PC-9 (cell line): ENCODE measurements around the gene CCDC71L. TPM values are rescaled to one million over a fixed set of nuclear protein-coding genes. Genes with fewer than 3 reads are reported as not detected.

ENCODE experiments used
- BruUV-seq: library from RNA; stranded (reverse); fragments of 400-500 nt; replicated peaks from 2 replicates; lab custom pipeline; 2021; lab: Mats Ljungman, UMichigan
- CTCF ChIA-PET: fragments of 300-600 bp; sonication (Branson Sonifier 250); formaldehyde crosslinking; loops from one replicate; lab custom pipeline; 2022; ENCODE audit warnings: antibody characterized with exemption; lab: Charles Lee
- POLR2A ChIA-PET: fragments of 300-600 bp; sonication (Branson Sonifier 250); formaldehyde crosslinking; loops from one replicate; lab custom pipeline; 2022; ENCODE audit warnings: antibody characterized with exemption; ENCODE audit not compliant: unreplicated experiment; lab: Charles Lee
- DNase-seq, 2 experiments: peaks; one replicate each; pipeline versions ENCODE4 v3.0.0 to v3.0.0-alpha.2; 2015 to 2022; ENCODE audit warnings: mixed read lengths in 1 of 2
- H2AFZ ChIP-seq: fragments of 200-600 bp; sonication (generic); 2 replicates; pipeline ENCODE4 v1.8.1; 2017; ENCODE audit warnings: antibody characterized with exemption
- H3F3A ChIP-seq: fragments of 200-600 bp; sonication (generic); 2 replicates; pipeline ENCODE4 v1.8.1; 2017; ENCODE audit warnings: antibody characterized with exemption, mild to moderate bottlenecking, low read depth; ENCODE audit not compliant: insufficient read depth
- H3K27ac ChIP-seq: fragments of 200-600 bp; sonication (generic); 2 replicates; pipeline ENCODE4 v1.6.1; 2016; ENCODE audit warnings: mixed run types
- H3K27me3 ChIP-seq: fragments of 200-600 bp; sonication (generic); 2 replicates; pipeline ENCODE4 v1.6.1; 2016; ENCODE audit warnings: low read depth, mixed run types; ENCODE audit not compliant: insufficient read depth
- H3K36me3 ChIP-seq: fragments of 200-600 bp; sonication (generic); 2 replicates; pipeline ENCODE4 v1.6.1; 2016; ENCODE audit warnings: low read depth, mixed run types
- H3K4me1 ChIP-seq: fragments of 200-600 bp; sonication (generic); replicated peaks from 2 replicates; pipeline ENCODE4 v1.6.1; 2016; ENCODE audit warnings: mixed run types; ENCODE audit not compliant: insufficient read depth
- H3K4me2 ChIP-seq: fragments of 200-600 bp; sonication (generic); 2 replicates; pipeline ENCODE4 v1.6.1; 2017; ENCODE audit warnings: mixed run types
- H3K4me3 ChIP-seq: fragments of 200-600 bp; sonication (generic); 2 replicates; pipeline ENCODE4 v1.6.1; 2016; ENCODE audit warnings: mixed run types
- H3K79me2 ChIP-seq: fragments of 200-600 bp; sonication (generic); 2 replicates; pipeline ENCODE4 v1.6.1; 2017; ENCODE audit warnings: low read depth, mixed run types
- H3K9me2 ChIP-seq: fragments of 200-600 bp; sonication (generic); 2 replicates; pipeline ENCODE4 v1.8.1; 2017; ENCODE audit warnings: mild to moderate bottlenecking; ENCODE audit not compliant: insufficient read depth
- H3K9me3 ChIP-seq: fragments of 200-600 bp; sonication (generic); 2 replicates; pipeline ENCODE4 v1.8.1; 2016; ENCODE audit warnings: low read depth; ENCODE audit not compliant: insufficient read depth
- H4K20me1 ChIP-seq: fragments of 200-600 bp; sonication (generic); 2 replicates; pipeline ENCODE4 v1.8.1; 2017; ENCODE audit not compliant: insufficient read depth
- CTCF ChIP-seq: fragments of 200-600 bp; sonication (generic); conservative IDR thresholded peaks from 2 replicates; pipeline ENCODE4 v1.6.1; 2017; ENCODE audit warnings: mixed run types, antibody characterized with exemption, mild to moderate bottlenecking, moderate library complexity
- EZH2 ChIP-seq: fragments of 200-600 bp; sonication (generic); IDR thresholded peaks from 2 replicates; pipeline ENCODE4 v1.8.0; 2017; ENCODE audit warnings: antibody characterized with exemption, low read depth
- intact Hi-C: fragments of 100-400 bp; cut with micrococcal nuclease; formaldehyde crosslinking; loops from one replicate; pipeline ENCODE4 v1.10.0; 2022; ENCODE audit not compliant: unreplicated experiment
- total RNA-seq: library from RNA; stranded (reverse); gene quantifications from 2 replicates; pipeline ENCODE4 v1.2.3, GENCODE V29; 2021

Gene CCDC71L
- total RNA-seq, 1 experiment from 2014 or later: 18.4 TPM

GRCh38 chr7:106639476-106640334 lies 21.3 kb downstream of the CCDC71L start:
- Histone ChIP-seq H3K9me3 (peaks cover 7% of the 10 kb centered on the region; the same call in 1 of the 2 replicates), H4K20me1 (no peaks in the 10 kb centered on the region), H3K4me1 (no peaks in the 10 kb centered on the region), H3K9me2 (no peaks in the 10 kb centered on the region), H2AFZ (no peak overlapping the region), H3K79me2 (no peaks in the 10 kb centered on the region), H3K27me3 (no peaks in the 10 kb centered on the region), H3K4me2 (no peak overlapping the region), H3K36me3 (no peaks in the 10 kb centered on the region), H3K27ac (no peak overlapping the region), H3F3A (no peaks in the 10 kb centered on the region), H3K4me3 (no peak overlapping the region)
- ChIA-PET CTCF (no interaction called here), POLR2A (interaction anchor here (0.6 to 0.7 kb wide), 2 partner anchors 26 to 65 kb away, joined by 3 to 4 read pairs; no protein-coding TSS in a partner anchor)
- no peak for TF ChIP-seq EZH2
- BruUV-seq: no TSS peak
- DNase-seq: no peak
- intact Hi-C loops: no loop called here

GRCh38 chr7:106635411-106635810 lies 25.5 kb downstream of the CCDC71L start:
- Histone ChIP-seq H3F3A (no peaks in the 10 kb centered on the region), H3K9me3 (peaks cover 10% of the 10 kb centered on the region; the same call in 1 of the 2 replicates), H4K20me1 (no peaks in the 10 kb centered on the region), H3K9me2 (no peaks in the 10 kb centered on the region), H3K4me1 (no peaks in the 10 kb centered on the region), H3K27me3 (peaks cover 31% of the 10 kb centered on the region), H3K36me3 (no peaks in the 10 kb centered on the region), H3K4me2 (no peak overlapping the region), H2AFZ (no peak overlapping the region), H3K79me2 (no peaks in the 10 kb centered on the region), H3K27ac (no peak overlapping the region), H3K4me3 (no peak overlapping the region)
- intact Hi-C loops: no loop called here
- no peak for TF ChIP-seq CTCF
- DNase-seq: no peak
- BruUV-seq: no TSS peak
- CTCF ChIA-PET: no interaction called here
- POLR2A ChIA-PET: no interaction called here

- intact Hi-C loops: no loop called here
- H3K79me2 ChIP-seq: no peaks in the 10 kb centered on the region
- no peak overlapping the region for H3K27ac ChIP-seq
- no peaks in the 10 kb centered on the region for H3F3A ChIP-seq
- no peaks in the 10 kb centered on the region for H3K36me3 ChIP-seq
- no peak for DNase-seq
- no peaks in the 10 kb centered on the region for H3K4me1 ChIP-seq
- H3K4me2 ChIP-seq: no peak overlapping the region
- TF ChIP-seq EZH2: no peak
- TF ChIP-seq CTCF: no peak
- no peak overlapping the region for H2AFZ ChIP-seq
- H4K20me1 ChIP-seq: no peaks in the 10 kb centered on the region
- H3K9me2 ChIP-seq: no peaks in the 10 kb centered on the region
- CTCF ChIA-PET: no interaction called here
- BruUV-seq: no TSS peak
- H3K9me3 ChIP-seq: peaks cover 10% of the 10 kb centered on the region; the same call in 1 of the 2 replicates
- peaks cover 35% of the 10 kb centered on the region for H3K27me3 ChIP-seq
- H3K4me3 ChIP-seq: no peak overlapping the region
- POLR2A ChIA-PET: no interaction called here
Observed at GRCh38 chr7:106634958-106635357, 26.0 kb downstream of the CCDC71L start.
